Fibroblast of lung (primary cell): ENCODE data around the gene OR1J2. TPM values are rescaled to one million over a fixed set of nuclear protein-coding genes. Genes with fewer than 3 reads are reported as not detected.

Experiments used
- DNase-seq, 2 donors: peaks; one replicate each; pipeline versions ENCODE4 v3.0.0 to v3.0.0-alpha.2; 2010; ENCODE audit warnings: low read depth in 2 of 2
- H2AFZ ChIP-seq: 2 replicates; pipeline ENCODE4 v1.5.1; 2012; ENCODE audit warnings: low read length, control low read depth, inconsistent platforms
- H3K27ac ChIP-seq: 2 replicates; pipeline ENCODE4 v1.5.1; 2011; ENCODE audit warnings: low read length, control low read depth; ENCODE audit not compliant: insufficient read depth
- H3K27me3 ChIP-seq: 2 replicates; pipeline ENCODE4 v1.5.1; 2011; ENCODE audit warnings: mild to moderate bottlenecking, low read length; ENCODE audit not compliant: control insufficient read depth, insufficient read depth
- H3K36me3 ChIP-seq: 2 replicates; pipeline ENCODE4 v1.5.1; 2011; ENCODE audit warnings: low read length; ENCODE audit not compliant: control insufficient read depth, insufficient read depth
- H3K4me1 ChIP-seq: 2 replicates; pipeline ENCODE4 v1.5.1; 2011; ENCODE audit warnings: low read length; ENCODE audit not compliant: control insufficient read depth, insufficient read depth; ENCODE audit errors: extremely low read depth
- H3K4me2 ChIP-seq: 2 replicates; pipeline ENCODE4 v1.5.1; 2011; ENCODE audit warnings: low read length, control low read depth; ENCODE audit not compliant: insufficient read depth; ENCODE audit errors: extremely low read depth
- H3K4me3 ChIP-seq, 4 experiments: fragments of 200-600 bp in 1 of 4; sonication (generic) in 1 of 4; replicated peaks in 1 of 4; 2 replicates each; pipeline ENCODE4 v1.5.1; 2011 to 2016; ENCODE audit warnings: low read length in 4 of 4, low read depth in 3 of 4, mild to moderate bottlenecking in 3 of 4, control low read depth in 2 of 4, inconsistent platforms in 1 of 4, mixed read lengths in 1 of 4; ENCODE audit not compliant: insufficient read depth in 1 of 4; ENCODE audit errors: control extremely low read depth in 1 of 4
- H3K79me2 ChIP-seq: 2 replicates; pipeline ENCODE4 v1.5.1; 2012; ENCODE audit warnings: mild to moderate bottlenecking, low read length, inconsistent platforms; ENCODE audit not compliant: control insufficient read depth, insufficient read depth
- H3K9ac ChIP-seq: 2 replicates; pipeline ENCODE4 v1.5.1; 2011; ENCODE audit warnings: mild to moderate bottlenecking, low read length, control low read depth; ENCODE audit not compliant: insufficient read depth
- H3K9me3 ChIP-seq: 2 replicates; pipeline ENCODE4 v1.5.1; 2012; ENCODE audit warnings: low read depth, low read length; ENCODE audit not compliant: control insufficient read depth, insufficient read depth
- H4K20me1 ChIP-seq: 2 replicates; pipeline ENCODE4 v1.5.1; 2011; ENCODE audit warnings: low read length; ENCODE audit not compliant: control insufficient read depth, insufficient read depth; ENCODE audit errors: extremely low read depth
- CTCF ChIP-seq, 2 donors: IDR thresholded peaks in 1 of 2; conservative IDR thresholded peaks in 1 of 2; 1 replicate in 1 of 2; 2 replicates in 1 of 2; pipeline ENCODE4 v1.5.1; 2011 to 2012; ENCODE audit warnings: low read length in 2 of 2, control low read depth in 1 of 2, inconsistent platforms in 1 of 2, low read depth in 1 of 2, mild to moderate bottlenecking in 1 of 2
- EZH2 ChIP-seq: IDR thresholded peaks from 2 replicates; pipeline ENCODE4 v1.5.1; 2012; ENCODE audit warnings: low read length, control low read depth, mild to moderate bottlenecking; ENCODE audit errors: missing control alignments
- polyA plus RNA-seq, 2 donors: library from polyadenylated mRNA; depleted of rRNA in 1 of 2; stranded (reverse) in 1 of 2; unstranded in 1 of 2; fragments of >200 nt; gene quantifications; 2 replicates each; pipeline ENCODE4 v1.2.1, GENCODE V29; 2011 to 2012; ENCODE audit warnings: missing spikeins in 1 of 2
- total RNA-seq: library from RNA; depleted of rRNA; stranded (reverse); fragments of >200 nt; gene quantifications from 2 replicates; pipeline ENCODE4 v1.2.1, GENCODE V29; 2014

Gene OR1J2
- total and polyA plus RNA-seq, 2 donors (not counting 1 experiment from before 2014, with no cell fraction given), result 0.23 to 0.33 TPM

- H3K79me2 ChIP-seq, result no peaks in the 10 kb centered on the region
- DNase-seq, result no peak
- H3K9me3 ChIP-seq, result no peaks in the 10 kb centered on the region
- no peak overlapping the region for H3K27ac ChIP-seq
- TF ChIP-seq EZH2, result no peak
- TF ChIP-seq CTCF (conservative IDR thresholded peaks at IDR 0.05 in 1 of 2, IDR thresholded peaks at IDR 0.05 in 1 of 2; ENCODE audit: low read depth in 1 of 2, low read length in 2 of 2), result no peak
- no peaks in the 10 kb centered on the region for H4K20me1 ChIP-seq
- H2AFZ ChIP-seq, result no peak overlapping the region
- no peaks in the 10 kb centered on the region for H3K36me3 ChIP-seq
- H3K27me3 ChIP-seq, result no peaks in the 10 kb centered on the region
- H3K9ac ChIP-seq, result no peak overlapping the region
- H3K4me3 ChIP-seq, result no peak overlapping the region
- H3K4me1 ChIP-seq, result no peaks in the 10 kb centered on the region
- H3K4me2 ChIP-seq, result no peak overlapping the region
These were observed 7.6 kb downstream of the OR1J2 start for GRCh38 chr9:122518226-122518625.

- H4K20me1 ChIP-seq, result no peaks in the 10 kb centered on the region
- H3K4me2 ChIP-seq, result no peak within 1 kb of the TSS
- H3K27ac ChIP-seq, result no peak within 1 kb of the TSS
- no peaks in the 10 kb centered on the region for H3K36me3 ChIP-seq
- H3K27me3 ChIP-seq, result no peaks in the 10 kb centered on the region
- no peak within 1 kb of the TSS for H3K9ac ChIP-seq
- H3K79me2 ChIP-seq, result no peaks in the 10 kb centered on the region
- H2AFZ ChIP-seq, result no peak within 1 kb of the TSS
- H3K4me3 ChIP-seq, result no peak within 1 kb of the TSS
- H3K4me1 ChIP-seq, result no peaks in the 10 kb centered on the region
- no peaks in the 10 kb centered on the region for H3K9me3 ChIP-seq
- no peak for DNase-seq
- TF ChIP-seq EZH2 (no peak), CTCF (conservative IDR thresholded peaks at IDR 0.05 in 1 of 2, IDR thresholded peaks at IDR 0.05 in 1 of 2; ENCODE audit: low read depth in 1 of 2, low read length in 2 of 2) (no peak)
These were observed 8.2 kb downstream of the OR1J2 start, which contains the start of gene OR1J4 for GRCh38 chr9:122518841-122519240. Gene OR1J4, plus strand, starts transcription at chr9:122519141. Its CDS starts 0 bp downstream, at chr9:122519141.

- H3K27me3 ChIP-seq, result no peaks in the 10 kb centered on the region
- no peaks in the 10 kb centered on the region for H3K36me3 ChIP-seq
- no peaks in the 10 kb centered on the region for H3K79me2 ChIP-seq
- H3K9ac ChIP-seq, result no peak overlapping the region
- no peaks in the 10 kb centered on the region for H3K4me1 ChIP-seq
- no peak overlapping the region for H2AFZ ChIP-seq
- H4K20me1 ChIP-seq, result no peaks in the 10 kb centered on the region
- no peak for DNase-seq
- no peak overlapping the region for H3K27ac ChIP-seq
- no peak for TF ChIP-seq EZH2
- no peak for TF ChIP-seq CTCF (conservative IDR thresholded peaks at IDR 0.05 in 1 of 2, IDR thresholded peaks at IDR 0.05 in 1 of 2; ENCODE audit: low read depth in 1 of 2, low read length in 2 of 2)
- no peaks in the 10 kb centered on the region for H3K9me3 ChIP-seq
- H3K4me3 ChIP-seq, result no peak overlapping the region
- no peak overlapping the region for H3K4me2 ChIP-seq
These were observed 8.8 kb downstream of the OR1J2 start for GRCh38 chr9:122519376-122519775.
